Right lobe of liver (tissue), 4 donors: Measurements from ENCODE around the gene SPEM3.

Experiments
- CTCF ChIP-seq, 4 donors: fragments of 200-600 bp in 3 of 4; fragments of 450-650 bp in 1 of 4; IDR thresholded peaks; one replicate each; pipeline versions ENCODE4 v1.5.1 to v1.8.0; 2016 to 2022; ENCODE audit warnings: antibody characterized with exemption in 4 of 4, mild to moderate bottlenecking in 2 of 4
- POLR2A ChIP-seq: fragments of 450-650 bp; IDR thresholded peaks from one replicate; pipeline ENCODE4 v1.6.1; 2017; ENCODE audit warnings: antibody characterized with exemption, mild to moderate bottlenecking
- donor health status: DM: no; HTN: no; CAD: no.
- donor health status: DM: no; HTN: no; CAD: no.
- donor health status: DM: no; HTN: yes; CAD: no.

- TF ChIP-seq CTCF (IDR thresholded peaks at IDR 0.05) (no peak), POLR2A (no peak)
These were observed 21.6 kb upstream of the SPEM3 start for GRCh38 chr17:7407082-7407481.
